Transverse colon (tissue), 4 donors: ENCODE results near the gene PRIMA1. TPM values are rescaled to one million over a fixed set of nuclear protein-coding genes. Genes with fewer than 3 reads are reported as not detected.

ENCODE experiments used
- DNase-seq: peaks from one replicate; pipeline ENCODE4 v3.0.0-alpha.2; 2019
- H3K27ac ChIP-seq, 4 donors: fragments of 200-600 bp; sonication (generic); 2 replicates each; pipeline ENCODE4 v1.5.1; 2016 to 2018; ENCODE audit warnings: inconsistent platforms in 4 of 4
- H3K27me3 ChIP-seq: fragments of 200-600 bp; sonication (generic); 2 replicates; pipeline ENCODE4 v1.5.1; 2017; ENCODE audit warnings: inconsistent platforms
- H3K36me3 ChIP-seq, 4 donors: fragments of 200-600 bp; sonication (generic); 2 replicates each; pipeline ENCODE4 v1.5.1; 2017 to 2019; ENCODE audit warnings: inconsistent platforms in 4 of 4
- H3K4me1 ChIP-seq, 4 donors: fragments of 200-600 bp; sonication (generic); 2 replicates each; pipeline ENCODE4 v1.5.1; 2017 to 2020; ENCODE audit warnings: inconsistent platforms in 4 of 4
- H3K4me3 ChIP-seq, 4 donors: fragments of 200-600 bp; sonication (generic); 1 replicate in 1 of 4; 2 replicates in 3 of 4; pipeline versions ENCODE4 v1.5.1 to v1.6.1; 2017 to 2019; ENCODE audit warnings: inconsistent platforms in 4 of 4
- H3K9me3 ChIP-seq, 2 donors: fragments of 200-600 bp; sonication (generic); 2 replicates each; pipeline ENCODE4 v1.5.1; 2017 to 2019; ENCODE audit warnings: inconsistent platforms in 2 of 2
- EP300 ChIP-seq: sonication (generic); formaldehyde crosslinking; IDR thresholded peaks from one replicate; pipeline ENCODE4 v1.6.1; 2017; ENCODE audit warnings: antibody characterized with exemption, low read depth
- POLR2A ChIP-seq: fragments of 450-650 bp; IDR thresholded peaks from one replicate; pipeline ENCODE4 v1.6.1; 2016; ENCODE audit warnings: antibody characterized with exemption, mild to moderate bottlenecking, moderate library complexity
- POLR2AphosphoS5 ChIP-seq, 3 donors: sonication (generic); formaldehyde crosslinking; IDR thresholded peaks; one replicate each; pipeline ENCODE4 v1.6.1; 2016; ENCODE audit warnings: antibody characterized with exemption in 3 of 3
- WGBS, 2 donors: methylation state at CpG; one replicate each; pipeline ENCODE4 v1.1.5; 2018; ENCODE audit warnings: low coverage in 1 of 2; 5-methylcytosine and 5-hydroxymethylcytosine counted together
- in situ Hi-C, 4 donors: fragments of 200-750 bp; cut with MboI; loops; one replicate each; pipeline versions ENCODE4 v1.15.0 to v1.15.1; 2017; ENCODE audit warnings: low sequenced_read_pairs in 3 of 4, low pct_ligation_motif_present in 1 of 4, low pct_unique_long_range_greater_than_20kb in 1 of 4
- intact Hi-C: fragments of 100-400 bp; cut with DNase I; formaldehyde crosslinking; loops from one replicate; pipeline ENCODE4 v1.15.1; 2023; ENCODE audit warnings: low total_unique reads
- total RNA-seq, 4 donors: library from RNA; depleted of rRNA; stranded (reverse); fragments of >200 nt; gene quantifications; one replicate each; pipeline ENCODE4 v1.1.0, GENCODE V29; 2016
- TF ChIP-seq, protein P1 (sequence below), 5 experiments: fragments of 200-600 bp in 3 of 5; fragments of 450-650 bp in 2 of 5; sonication (generic) in 3 of 5; IDR thresholded peaks; 1 replicate in 2 of 5; 2 replicates in 3 of 5; pipeline ENCODE4 v1.5.1; 2016 to 2017; ENCODE audit warnings: antibody characterized with exemption in 5 of 5, inconsistent platforms in 3 of 5, mild to moderate bottlenecking in 2 of 5, moderate library complexity in 1 of 5

The PRIMA1 gene
- total RNA-seq, 4 donors from 2014 or later: 3.0 to 8.2 (median 4.8) TPM

DNA sequence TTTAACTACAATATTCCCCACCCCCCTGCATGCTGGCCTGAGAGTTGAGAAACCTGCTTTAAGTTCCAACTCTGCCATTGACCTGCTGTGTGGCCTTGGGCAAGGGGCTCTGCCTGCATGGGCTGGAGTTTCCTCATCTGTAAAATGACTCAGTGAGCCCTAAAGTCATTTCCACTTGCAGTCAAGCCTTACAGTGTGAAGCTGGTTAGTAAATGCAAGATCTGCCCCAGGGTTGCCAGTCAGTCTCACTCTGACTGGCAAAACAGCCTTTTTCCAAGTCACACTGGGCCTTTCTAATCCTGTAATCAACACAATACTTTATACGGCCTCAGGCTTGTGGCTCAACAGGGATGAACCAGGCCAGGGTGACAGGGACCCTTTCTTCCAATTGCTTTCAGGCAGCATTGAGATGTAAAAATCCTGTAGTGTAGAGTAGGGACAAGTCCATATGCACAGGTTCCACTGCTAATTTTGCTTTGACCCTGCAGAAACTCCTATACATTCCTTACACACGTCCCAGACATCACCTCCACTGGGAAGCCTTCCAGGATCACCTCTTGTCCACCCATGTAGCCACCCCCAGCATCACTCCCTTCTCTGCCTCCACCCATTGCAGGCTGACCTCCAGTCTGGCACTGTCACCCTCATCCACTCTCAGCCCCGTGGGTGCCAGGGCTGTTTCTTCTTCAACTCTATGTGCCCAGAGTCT, 42.6 kb upstream of the PRIMA1 start:
- TF ChIP-seq POLR2A (no peak), EP300 (no peak), POLR2AphosphoS5 (IDR thresholded peaks at IDR 0.05) (no peak)
- TF ChIP-seq, protein P1, sequence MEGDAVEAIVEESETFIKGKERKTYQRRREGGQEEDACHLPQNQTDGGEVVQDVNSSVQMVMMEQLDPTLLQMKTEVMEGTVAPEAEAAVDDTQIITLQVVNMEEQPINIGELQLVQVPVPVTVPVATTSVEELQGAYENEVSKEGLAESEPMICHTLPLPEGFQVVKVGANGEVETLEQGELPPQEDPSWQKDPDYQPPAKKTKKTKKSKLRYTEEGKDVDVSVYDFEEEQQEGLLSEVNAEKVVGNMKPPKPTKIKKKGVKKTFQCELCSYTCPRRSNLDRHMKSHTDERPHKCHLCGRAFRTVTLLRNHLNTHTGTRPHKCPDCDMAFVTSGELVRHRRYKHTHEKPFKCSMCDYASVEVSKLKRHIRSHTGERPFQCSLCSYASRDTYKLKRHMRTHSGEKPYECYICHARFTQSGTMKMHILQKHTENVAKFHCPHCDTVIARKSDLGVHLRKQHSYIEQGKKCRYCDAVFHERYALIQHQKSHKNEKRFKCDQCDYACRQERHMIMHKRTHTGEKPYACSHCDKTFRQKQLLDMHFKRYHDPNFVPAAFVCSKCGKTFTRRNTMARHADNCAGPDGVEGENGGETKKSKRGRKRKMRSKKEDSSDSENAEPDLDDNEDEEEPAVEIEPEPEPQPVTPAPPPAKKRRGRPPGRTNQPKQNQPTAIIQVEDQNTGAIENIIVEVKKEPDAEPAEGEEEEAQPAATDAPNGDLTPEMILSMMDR (IDR thresholded peaks at IDR 0.05): no peak
- Histone ChIP-seq H3K27me3 (no peaks in the 10 kb centered on the region), H3K9me3 (no peaks in the 10 kb centered on the region), H3K4me1 (no peaks in the 10 kb centered on the region), H3K4me3 (no peak overlapping the region), H3K27ac (no peak overlapping the region), H3K36me3 (no peaks in the 10 kb centered on the region)
- in situ Hi-C loops (no loop called here), intact Hi-C loops (no loop called here)
- DNase-seq: no peak
- WGBS, 2 donors: 64 to 100% methylated on average over 1 to 3 of the region's 3 CpGs

DNA sequence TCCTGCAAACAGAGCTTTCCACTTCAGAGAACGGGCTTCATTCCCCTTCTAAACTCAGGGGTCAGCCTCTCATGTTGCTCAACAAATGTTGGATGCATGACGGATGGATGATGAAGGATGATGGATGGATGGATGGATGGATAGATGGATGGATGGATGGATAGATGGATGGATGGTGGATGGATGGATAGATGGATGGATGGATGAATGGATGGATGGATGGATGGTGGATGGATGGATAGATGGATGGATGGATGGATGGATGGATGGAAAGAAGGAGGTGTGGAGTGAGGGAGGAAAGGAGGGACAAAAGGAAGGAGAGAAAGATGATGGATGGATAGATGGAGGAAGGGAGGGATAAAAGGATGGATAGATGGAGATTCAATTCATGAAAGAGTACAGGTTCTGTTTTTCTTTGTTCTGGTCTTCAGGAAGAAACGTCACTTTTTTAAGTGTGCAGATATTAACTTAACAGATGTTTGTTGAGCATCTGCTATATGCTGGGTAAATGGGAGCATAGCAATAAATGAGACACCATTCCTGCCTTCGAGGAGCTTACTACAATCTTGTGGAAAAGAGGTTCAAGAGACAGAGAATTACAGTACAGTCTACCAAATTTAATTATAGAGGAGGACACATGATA, 41.7 kb upstream of the PRIMA1 start:
- TF ChIP-seq, protein P1 (IDR thresholded peaks at IDR 0.05): no peak
- TF ChIP-seq POLR2AphosphoS5 (IDR thresholded peaks at IDR 0.05): no peak
- no peak for TF ChIP-seq POLR2A
- TF ChIP-seq EP300: no peak
- Histone ChIP-seq H3K9me3 (no peaks in the 10 kb centered on the region), H3K27me3 (peaks cover 5% of the 10 kb centered on the region), H3K4me3 (no peak overlapping the region), H3K4me1 (no peaks in the 10 kb centered on the region), H3K27ac (no peak overlapping the region), H3K36me3 (no peaks in the 10 kb centered on the region)
- intact Hi-C loops (no loop called here), in situ Hi-C loops (no loop called here)
- DNase-seq: no peak
- 60 to 78% methylated on average over 4 of the region's 4 CpGs for WGBS, 2 donors

DNA sequence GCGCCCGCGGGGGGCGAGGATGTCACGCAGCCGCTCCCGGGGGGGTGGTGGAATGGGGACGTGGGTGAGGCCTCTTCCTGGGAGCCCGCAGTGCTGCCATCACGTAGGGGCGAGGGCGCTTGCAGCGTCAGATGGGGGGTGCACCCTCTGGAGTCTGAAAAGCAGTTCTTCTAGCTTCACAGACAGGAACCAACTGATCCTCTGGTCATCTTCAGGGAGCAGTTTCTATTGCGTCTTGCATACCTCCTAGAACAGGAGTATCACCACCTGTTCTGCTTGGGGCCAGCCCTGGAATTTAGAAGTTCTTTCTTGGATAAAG, 36.9 kb upstream of the PRIMA1 start:
- Histone ChIP-seq H3K27me3 (peaks cover 14% of the 10 kb centered on the region), H3K9me3 (no peaks in the 10 kb centered on the region), H3K4me3 (no peak overlapping the region), H3K36me3 (no peaks in the 10 kb centered on the region), H3K27ac (no peak overlapping the region), H3K4me1 (no peaks in the 10 kb centered on the region)
- DNase-seq: no peak
- 79 to 100% methylated on average over 1 to 5 of the region's 14 CpGs for WGBS, 2 donors
- in situ Hi-C loops (no loop called here), intact Hi-C loops (no loop called here)
- TF ChIP-seq EP300 (no peak), POLR2A (no peak), POLR2AphosphoS5 (IDR thresholded peaks at IDR 0.05) (no peak)
- TF ChIP-seq, protein P1 (IDR thresholded peaks at IDR 0.05): no peak

DNA sequence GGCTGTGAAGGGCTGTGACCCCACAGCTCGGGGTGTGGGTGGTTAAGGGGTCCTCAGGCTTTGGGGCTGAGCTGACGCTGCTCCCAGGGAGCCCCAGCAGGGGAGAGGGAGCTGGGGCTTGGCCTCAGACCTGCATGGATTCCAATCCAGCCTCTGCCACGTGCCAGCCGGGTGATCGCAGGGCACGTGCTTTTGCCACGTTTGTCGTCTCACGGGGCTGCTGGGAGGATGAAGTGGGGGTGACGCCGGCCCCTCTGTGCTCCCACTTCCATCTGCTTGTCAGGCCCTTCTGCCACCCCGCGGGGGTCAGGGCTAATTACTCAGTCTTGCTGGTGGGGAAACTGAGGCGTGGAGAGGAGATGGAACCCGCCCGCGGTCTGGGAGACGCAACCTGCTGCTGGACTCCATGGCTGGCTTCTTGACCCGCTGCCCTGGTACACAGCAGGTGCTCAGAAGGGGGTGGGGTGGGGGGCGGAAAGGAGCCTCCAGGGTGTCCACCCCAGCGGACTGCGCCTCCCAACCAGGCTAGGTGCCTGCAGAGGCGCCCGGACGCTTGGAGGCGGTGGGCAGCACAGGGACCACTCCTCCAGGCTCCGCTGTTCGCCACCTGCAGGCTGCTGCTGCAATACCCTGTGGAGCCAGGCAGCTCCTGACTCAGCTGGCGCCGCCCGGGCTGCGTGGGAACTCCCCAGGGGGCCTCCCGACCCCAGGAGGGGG, 36.4 kb upstream of the PRIMA1 start:
- intact Hi-C loops: no loop called here
- H3K36me3 ChIP-seq: no peaks in the 10 kb centered on the region
- H3K4me1 ChIP-seq: no peaks in the 10 kb centered on the region
- no peak overlapping the region for H3K27ac ChIP-seq
- 90% methylated on average over 14 of the region's 33 CpGs; no CpG with 5 or more reads in 1 of the 2 donors for WGBS, 2 donors
- H3K9me3 ChIP-seq: no peaks in the 10 kb centered on the region
- in situ Hi-C loops: no loop called here
- no peak for DNase-seq
- TF ChIP-seq EP300: no peak
- TF ChIP-seq POLR2AphosphoS5 (IDR thresholded peaks at IDR 0.05): no peak
- TF ChIP-seq POLR2A: no peak
- TF ChIP-seq, protein P1 (IDR thresholded peaks at IDR 0.05): no peak
- peaks cover 14% of the 10 kb centered on the region for H3K27me3 ChIP-seq
- no peak overlapping the region for H3K4me3 ChIP-seq
